ENCODE results near the gene TMEM129.

GRCh38 chr4:1746265-1746691 lies 25.2 kb upstream of the TMEM129 start:
- TF ChIP-seq CTCF (IDR thresholded peaks at IDR 0.05), result peak; percentile 30 to 68 (median 67)
- TF ChIP-seq POLR2AphosphoS5 (IDR thresholded peaks at IDR 0.05), result no peak

All from breast epithelium (tissue), 3 donors.